Testis (tissue), 2 donors: ENCODE measurements around the gene SNAI1.

ENCODE experiments used
- POLR2A ChIP-seq: fragments of 450-650 bp; IDR thresholded peaks from one replicate; pipeline ENCODE4 v1.6.1; 2017; ENCODE audit warnings: antibody characterized with exemption, mild to moderate bottlenecking, moderate library complexity
- TF ChIP-seq, protein P1 (sequence below), 3 experiments: fragments of 450-650 bp in 2 of 3; fragments of 200-600 bp in 1 of 3; sonication (generic) in 1 of 3; IDR thresholded peaks; one replicate each; pipeline ENCODE4 v1.5.1; 2016 to 2019; ENCODE audit warnings: antibody characterized with exemption in 3 of 3, mild to moderate bottlenecking in 2 of 3, moderate library complexity in 1 of 3

DNA sequence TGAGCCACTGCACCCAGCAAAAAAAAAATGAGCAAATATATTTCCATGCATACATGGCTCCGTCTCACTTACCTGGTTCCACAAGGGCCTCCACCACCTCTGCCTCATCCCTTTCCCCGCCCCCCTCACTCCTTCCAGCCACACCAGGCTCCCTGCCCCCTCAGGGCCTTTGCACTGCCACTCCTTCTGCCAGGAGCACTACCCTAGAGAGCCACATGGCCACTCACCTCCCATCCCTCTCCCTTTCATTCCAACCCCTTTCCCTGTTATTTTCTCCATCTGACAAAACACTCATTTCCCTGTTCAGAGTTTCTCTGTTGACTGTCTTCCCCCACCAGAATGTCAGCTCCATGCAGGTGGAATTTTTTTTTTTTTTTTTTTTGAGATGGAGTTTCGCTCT, 12.8 kb downstream of the SNAI1 start:
- TF ChIP-seq, protein P1, sequence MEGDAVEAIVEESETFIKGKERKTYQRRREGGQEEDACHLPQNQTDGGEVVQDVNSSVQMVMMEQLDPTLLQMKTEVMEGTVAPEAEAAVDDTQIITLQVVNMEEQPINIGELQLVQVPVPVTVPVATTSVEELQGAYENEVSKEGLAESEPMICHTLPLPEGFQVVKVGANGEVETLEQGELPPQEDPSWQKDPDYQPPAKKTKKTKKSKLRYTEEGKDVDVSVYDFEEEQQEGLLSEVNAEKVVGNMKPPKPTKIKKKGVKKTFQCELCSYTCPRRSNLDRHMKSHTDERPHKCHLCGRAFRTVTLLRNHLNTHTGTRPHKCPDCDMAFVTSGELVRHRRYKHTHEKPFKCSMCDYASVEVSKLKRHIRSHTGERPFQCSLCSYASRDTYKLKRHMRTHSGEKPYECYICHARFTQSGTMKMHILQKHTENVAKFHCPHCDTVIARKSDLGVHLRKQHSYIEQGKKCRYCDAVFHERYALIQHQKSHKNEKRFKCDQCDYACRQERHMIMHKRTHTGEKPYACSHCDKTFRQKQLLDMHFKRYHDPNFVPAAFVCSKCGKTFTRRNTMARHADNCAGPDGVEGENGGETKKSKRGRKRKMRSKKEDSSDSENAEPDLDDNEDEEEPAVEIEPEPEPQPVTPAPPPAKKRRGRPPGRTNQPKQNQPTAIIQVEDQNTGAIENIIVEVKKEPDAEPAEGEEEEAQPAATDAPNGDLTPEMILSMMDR (IDR thresholded peaks at IDR 0.05): no peak
- TF ChIP-seq POLR2A: no peak
